ENCODE data around the gene KLF7.

- TF ChIP-seq TCF12 (IDR thresholded peaks at IDR 0.05; ENCODE audit: low read depth), result no peak
- TF ChIP-seq RAD21 (IDR thresholded peaks at IDR 0.05; ENCODE audit: low read depth), result no peak
- no peak for TF ChIP-seq NFIC (IDR thresholded peaks at IDR 0.05)
Observed at GRCh38 chr2:207107551-207107950, 58.2 kb downstream of the KLF7 start.

Data from Ishikawa (cell line).